Measurements from ENCODE around the gene RHOB. TPM values are rescaled to one million over a fixed set of nuclear protein-coding genes. Genes with fewer than 3 reads are reported as not detected.

RHOB gene
- total and polyA plus RNA-seq, 2 of the 13 experiments (the other 11 are each of a cell fraction or from before 2014, with no cell fraction given) = 192 to 268 TPM

DNA sequence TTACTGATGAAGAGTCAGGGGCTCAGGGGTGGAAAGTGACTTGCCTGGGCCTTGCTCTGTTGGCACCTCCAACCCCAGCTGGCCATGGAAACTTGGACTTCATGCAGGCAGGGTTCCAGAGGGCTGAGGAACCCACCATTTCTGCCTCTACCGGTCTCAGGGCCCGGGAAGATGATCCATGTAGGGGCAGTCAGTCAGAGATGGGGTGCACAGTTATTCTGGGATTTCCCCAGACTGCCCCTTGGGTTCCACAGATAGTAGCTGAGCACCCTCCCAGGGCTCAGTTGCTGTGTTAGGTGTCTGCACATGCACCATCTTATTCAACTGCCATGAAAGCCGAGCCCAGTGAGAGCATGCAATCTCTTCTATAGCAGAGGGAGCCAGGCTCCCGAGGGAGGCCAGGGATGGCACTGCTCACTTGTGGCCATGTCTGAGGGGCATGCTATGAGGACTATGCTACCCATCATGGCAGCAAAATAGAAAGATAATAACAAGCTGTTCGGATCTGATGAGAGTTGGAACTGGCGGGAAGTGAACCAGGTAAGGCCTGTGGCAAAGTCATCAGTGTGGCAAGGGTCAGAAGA lies 37.3 kb downstream of the RHOB start:
- Histone ChIP-seq H3K79me2 (ENCODE audit: insufficient read depth, low read length) (no peaks in the 10 kb centered on the region), H3K9ac (ENCODE audit: insufficient read depth, low read depth, low read length) (no peak overlapping the region), H4K20me1 (ENCODE audit: insufficient read depth, low read length) (no peaks in the 10 kb centered on the region), H3K36me3 (replicated peaks in 1 of 2; ENCODE audit: control insufficient read depth in 1 of 2, insufficient read depth in 2 of 2, low read length in 2 of 2) (no peaks in the 10 kb centered on the region), H3K27ac (ENCODE audit: extremely low read length, insufficient read depth, low read length) (no peak overlapping the region), H3K27me3 (ENCODE audit: control insufficient read depth in 1 of 2, insufficient read depth in 2 of 2, low read length in 2 of 2) (peaks cover 19 to 51% of the 10 kb centered on the region in 2 experiments; a peak in 2 of 5 replicates), H3K4me3 (replicated peaks in 1 of 3; ENCODE audit: insufficient read depth in 1 of 3, low read depth in 2 of 3, low read length in 3 of 3) (no peak overlapping the region), H3K9me3 (ENCODE audit: low read length) (no peaks in the 10 kb centered on the region), H3K4me2 (ENCODE audit: low read depth, low read length) (no peak overlapping the region), H3K4me1 (ENCODE audit: insufficient read depth, low read length) (peaks cover 28% of the 10 kb centered on the region), H2AFZ (ENCODE audit: low read length) (no peak overlapping the region)
- no peak for FAIRE-seq
- no peak for DNase-seq (ENCODE audit: low spot score)
- 60% methylated on average over 4 of the region's 6 CpGs for WGBS (ENCODE audit: low lambda C conversion rate)
- intact Hi-C loops (cut with micrococcal nuclease; ENCODE audit: unreplicated experiment) = no loop called here
- ChIA-PET CTCF (ENCODE audit: low intra/inter-chr PET ratio, low total read pairs) (no interaction called here), POLR2A (interaction anchor here (3.4 kb wide), 1 partner anchor 37 kb away, joined by 14 read pairs; the partner anchor contains the start of gene RHOB)
- no peak for ATAC-seq
- no TSS peak for BruUV-seq (replicated peaks)
- in situ Hi-C loops (cut with HindIII; ENCODE audit: extremely low pct_ligation_motif_present, low pct_unique_long_range_greater_than_20kb) = no loop called here
- TF ChIP-seq ELF1 (CRISPR knock-in tag; IDR thresholded peaks at IDR 0.05) = no peak
- no peak for TF ChIP-seq ZNF354B (CRISPR knock-in tag; IDR thresholded peaks at IDR 0.05)
- no peak for TF ChIP-seq MTF1 (CRISPR knock-in tag; IDR thresholded peaks at IDR 0.05)
- no peak for TF ChIP-seq ZMYM4 (CRISPR knock-in tag; IDR thresholded peaks at IDR 0.05)
- no peak for TF ChIP-seq ZNF264 (CRISPR knock-in tag; IDR thresholded peaks at IDR 0.05)
- TF ChIP-seq, protein P1, sequence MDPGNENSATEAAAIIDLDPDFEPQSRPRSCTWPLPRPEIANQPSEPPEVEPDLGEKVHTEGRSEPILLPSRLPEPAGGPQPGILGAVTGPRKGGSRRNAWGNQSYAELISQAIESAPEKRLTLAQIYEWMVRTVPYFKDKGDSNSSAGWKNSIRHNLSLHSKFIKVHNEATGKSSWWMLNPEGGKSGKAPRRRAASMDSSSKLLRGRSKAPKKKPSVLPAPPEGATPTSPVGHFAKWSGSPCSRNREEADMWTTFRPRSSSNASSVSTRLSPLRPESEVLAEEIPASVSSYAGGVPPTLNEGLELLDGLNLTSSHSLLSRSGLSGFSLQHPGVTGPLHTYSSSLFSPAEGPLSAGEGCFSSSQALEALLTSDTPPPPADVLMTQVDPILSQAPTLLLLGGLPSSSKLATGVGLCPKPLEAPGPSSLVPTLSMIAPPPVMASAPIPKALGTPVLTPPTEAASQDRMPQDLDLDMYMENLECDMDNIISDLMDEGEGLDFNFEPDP (CRISPR knock-in tag; conservative IDR thresholded peaks at IDR 0.05) = no peak
- TF ChIP-seq, protein P2, sequence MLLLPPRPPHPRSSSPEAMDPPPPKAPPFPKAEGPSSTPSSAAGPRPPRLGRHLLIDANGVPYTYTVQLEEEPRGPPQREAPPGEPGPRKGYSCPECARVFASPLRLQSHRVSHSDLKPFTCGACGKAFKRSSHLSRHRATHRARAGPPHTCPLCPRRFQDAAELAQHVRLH (CRISPR knock-in tag; IDR thresholded peaks at IDR 0.05; ENCODE audit: borderline replicate concordance, low read depth) = no peak
- no peak for TF ChIP-seq HNF4G (IDR thresholded peaks at IDR 0.05; ENCODE audit: borderline replicate concordance, low read depth, low read length)
- TF ChIP-seq HNF4G (CRISPR knock-in tag; IDR thresholded peaks at IDR 0.05; ENCODE audit: borderline replicate concordance, low read depth) = no peak
- TF ChIP-seq HNF4A (CRISPR knock-in tag; IDR thresholded peaks at IDR 0.05) = no peak
- no peak for TF ChIP-seq ZNF274 (CRISPR knock-in tag; IDR thresholded peaks at IDR 0.05)
- no peak for TF ChIP-seq CC2D1A (CRISPR knock-in tag; IDR thresholded peaks at IDR 0.05)
- no peak for TF ChIP-seq GTF3A (CRISPR knock-in tag; conservative IDR thresholded peaks at IDR 0.05)
- TF ChIP-seq, protein P3, sequence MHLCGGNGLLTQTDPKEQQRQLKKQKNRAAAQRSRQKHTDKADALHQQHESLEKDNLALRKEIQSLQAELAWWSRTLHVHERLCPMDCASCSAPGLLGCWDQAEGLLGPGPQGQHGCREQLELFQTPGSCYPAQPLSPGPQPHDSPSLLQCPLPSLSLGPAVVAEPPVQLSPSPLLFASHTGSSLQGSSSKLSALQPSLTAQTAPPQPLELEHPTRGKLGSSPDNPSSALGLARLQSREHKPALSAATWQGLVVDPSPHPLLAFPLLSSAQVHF (CRISPR knock-in tag; IDR thresholded peaks at IDR 0.05) = no peak
- TF ChIP-seq, protein P4, sequence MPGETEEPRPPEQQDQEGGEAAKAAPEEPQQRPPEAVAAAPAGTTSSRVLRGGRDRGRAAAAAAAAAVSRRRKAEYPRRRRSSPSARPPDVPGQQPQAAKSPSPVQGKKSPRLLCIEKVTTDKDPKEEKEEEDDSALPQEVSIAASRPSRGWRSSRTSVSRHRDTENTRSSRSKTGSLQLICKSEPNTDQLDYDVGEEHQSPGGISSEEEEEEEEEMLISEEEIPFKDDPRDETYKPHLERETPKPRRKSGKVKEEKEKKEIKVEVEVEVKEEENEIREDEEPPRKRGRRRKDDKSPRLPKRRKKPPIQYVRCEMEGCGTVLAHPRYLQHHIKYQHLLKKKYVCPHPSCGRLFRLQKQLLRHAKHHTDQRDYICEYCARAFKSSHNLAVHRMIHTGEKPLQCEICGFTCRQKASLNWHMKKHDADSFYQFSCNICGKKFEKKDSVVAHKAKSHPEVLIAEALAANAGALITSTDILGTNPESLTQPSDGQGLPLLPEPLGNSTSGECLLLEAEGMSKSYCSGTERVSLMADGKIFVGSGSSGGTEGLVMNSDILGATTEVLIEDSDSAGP (CRISPR knock-in tag; IDR thresholded peaks at IDR 0.05; ENCODE audit: borderline replicate concordance) = no peak
- TF ChIP-seq KAT2B (IDR thresholded peaks at IDR 0.05; ENCODE audit: borderline replicate concordance, low read depth, low read length) = no peak
